Activated CD4-positive, alpha-beta memory T cell treated with anti-CD3 and anti-CD28 coated beads, Interleukin-2, amount 10 ng/mL, durations not matched to agents 7 days and 5 days (primary cell): ENCODE measurements around the gene MRPL55. TPM values are rescaled to one million over a fixed set of nuclear protein-coding genes. Genes with fewer than 3 reads are reported as not detected.

Experiments
- CTCF ChIA-PET: fragments of 350-600 bp; sonication (Branson Sonifier 250); formaldehyde crosslinking; loops from one replicate; lab custom pipeline; 2021; ENCODE audit warnings: antibody characterized with exemption, inconsistent platforms; lab: Charles Lee
- POLR2A ChIA-PET: fragments of 350-600 bp; sonication (Branson Sonifier 250); formaldehyde crosslinking; loops from one replicate; lab custom pipeline; 2021; ENCODE audit warnings: antibody characterized with exemption; lab: Charles Lee
- DNase-seq: peaks from one replicate; pipeline ENCODE4 v3.0.0-alpha.2; 2020
- H3K27ac Mint-ChIP-seq: one replicate; pipeline ENCODE4 v1.8.0; 2021; ENCODE audit warnings: mild to moderate bottlenecking, mixed read lengths
- H3K27me3 Mint-ChIP-seq: one replicate; pipeline ENCODE4 v1.8.0; 2021; ENCODE audit warnings: mixed read lengths
- H3K36me3 Mint-ChIP-seq: one replicate; pipeline ENCODE4 v1.8.0; 2021; ENCODE audit warnings: low read depth, mixed read lengths
- H3K4me1 Mint-ChIP-seq: one replicate; pipeline ENCODE4 v1.8.0; 2021; ENCODE audit warnings: mixed read lengths
- H3K4me3 Mint-ChIP-seq: one replicate; pipeline ENCODE4 v1.8.0; 2021; ENCODE audit warnings: mild to moderate bottlenecking, mixed read lengths
- H3K9me3 Mint-ChIP-seq: one replicate; pipeline ENCODE4 v1.8.0; 2021; ENCODE audit warnings: mixed read lengths
- total RNA-seq, 2 experiments: library from RNA; stranded (reverse); gene quantifications; one replicate each; pipeline ENCODE4 v1.2.3, GENCODE V29; 2021

MRPL55 gene
- total RNA-seq, 2 experiments from 2014 or later: 43.1 to 43.9 TPM

- ChIA-PET POLR2A (interaction anchor here (0.8 kb wide), 1 partner anchor 15 kb away, joined by 3 read pairs; the partner anchor contains the start of gene ARF1), CTCF (interaction anchor here (0.9 kb wide), 1 partner anchor 68 kb away, joined by 3 read pairs; no protein-coding TSS in a partner anchor)
- no peak overlapping the region for H3K4me3 Mint-ChIP-seq
- H3K9me3 Mint-ChIP-seq: no peaks in the 10 kb centered on the region
- no peak overlapping the region for H3K27ac Mint-ChIP-seq
- H3K4me1 Mint-ChIP-seq: no peaks in the 10 kb centered on the region
- no peaks in the 10 kb centered on the region for H3K36me3 Mint-ChIP-seq
- peaks cover 3% of the 10 kb centered on the region for H3K27me3 Mint-ChIP-seq
- no peak for DNase-seq
These were observed 42.0 kb downstream of the MRPL55 start for GRCh38 chr1:228066891-228067654.

- POLR2A ChIA-PET: no interaction called here
- H3K4me1 Mint-ChIP-seq: no peaks in the 10 kb centered on the region
- H3K36me3 Mint-ChIP-seq: no peaks in the 10 kb centered on the region
- no peak overlapping the region for H3K4me3 Mint-ChIP-seq
- no peak for DNase-seq
- no peak overlapping the region for H3K27ac Mint-ChIP-seq
- no peaks in the 10 kb centered on the region for H3K9me3 Mint-ChIP-seq
- H3K27me3 Mint-ChIP-seq: peaks cover 5% of the 10 kb centered on the region
- CTCF ChIA-PET: interaction anchor here (0.9 kb wide), 1 partner anchor 67 kb away, joined by 3 read pairs; no protein-coding TSS in a partner anchor
These were observed 42.7 kb downstream of the MRPL55 start for GRCh38 chr1:228066416-228066815.

GRCh38 chr1:228065543-228066347 lies 43.4 kb downstream of the MRPL55 start:
- Mint-ChIP-seq H3K36me3 (no peaks in the 10 kb centered on the region), H3K4me1 (peaks cover 3% of the 10 kb centered on the region), H3K9me3 (no peaks in the 10 kb centered on the region), H3K27ac (no peak overlapping the region), H3K27me3 (peaks cover 11% of the 10 kb centered on the region), H3K4me3 (no peak overlapping the region)
- POLR2A ChIA-PET: interaction anchor here (2.4 kb wide), 1 partner anchor 16 kb away, joined by 7 read pairs; the partner anchor contains the start of gene ARF1
- DNase-seq: no peak
- CTCF ChIA-PET: interaction anchor here (0.7 to 0.9 kb wide), 2 partner anchors 66 kb away, joined by 3 read pairs; no protein-coding TSS in a partner anchor

- H3K9me3 Mint-ChIP-seq: no peaks in the 10 kb centered on the region
- no peaks in the 10 kb centered on the region for H3K36me3 Mint-ChIP-seq
These were observed 44.2 kb downstream of the MRPL55 start for GRCh38 chr1:228064741-228065542.

GRCh38 chr1:228064296-228064695 lies 44.8 kb downstream of the MRPL55 start:
- H3K4me1 Mint-ChIP-seq: peaks cover 7% of the 10 kb centered on the region
- DNase-seq: no peak
- no peaks in the 10 kb centered on the region for H3K9me3 Mint-ChIP-seq
- no peaks in the 10 kb centered on the region for H3K36me3 Mint-ChIP-seq
- no peak overlapping the region for H3K4me3 Mint-ChIP-seq
- no peak overlapping the region for H3K27ac Mint-ChIP-seq
- ChIA-PET POLR2A (interaction anchor here (2.4 kb wide), 1 partner anchor 18 kb away, joined by 7 read pairs; the partner anchor contains the start of gene ARF1), CTCF (no interaction called here)
- H3K27me3 Mint-ChIP-seq: peaks cover 19% of the 10 kb centered on the region

More at GRCh38 chr1:228064741-228065542, 44.2 kb downstream of the MRPL55 start:
- peaks cover 14% of the 10 kb centered on the region for H3K27me3 Mint-ChIP-seq
- DNase-seq: no peak
- ChIA-PET CTCF (interaction anchor here (0.7 kb wide), 1 partner anchor 65 kb away, joined by 3 read pairs; no protein-coding TSS in a partner anchor), POLR2A (interaction anchor here (2.4 kb wide), 1 partner anchor 17 kb away, joined by 7 read pairs; the partner anchor contains the start of gene ARF1)
- peaks cover 3% of the 10 kb centered on the region for H3K4me1 Mint-ChIP-seq
- H3K4me3 Mint-ChIP-seq: no peak overlapping the region
- no peak overlapping the region for H3K27ac Mint-ChIP-seq

- DNase-seq: no peak
- CTCF ChIA-PET: no interaction called here
- peaks cover 26% of the 10 kb centered on the region for H3K27me3 Mint-ChIP-seq
- no peak overlapping the region for H3K4me3 Mint-ChIP-seq
- no peaks in the 10 kb centered on the region for H3K36me3 Mint-ChIP-seq
- POLR2A ChIA-PET: interaction anchor here (2.4 kb wide), 1 partner anchor 19 kb away, joined by 7 read pairs; the partner anchor contains the start of gene ARF1
- peaks cover 7% of the 10 kb centered on the region for H3K4me1 Mint-ChIP-seq
- H3K9me3 Mint-ChIP-seq: no peaks in the 10 kb centered on the region
- no peak overlapping the region for H3K27ac Mint-ChIP-seq
These were observed 45.6 kb downstream of the MRPL55 start for GRCh38 chr1:228063251-228064191.

- no peaks in the 10 kb centered on the region for H3K9me3 Mint-ChIP-seq
- H3K4me1 Mint-ChIP-seq: peaks cover 9% of the 10 kb centered on the region
- H3K27ac Mint-ChIP-seq: no peak overlapping the region
- ChIA-PET POLR2A (no interaction called here), CTCF (no interaction called here)
- H3K36me3 Mint-ChIP-seq: no peaks in the 10 kb centered on the region
- no peak for DNase-seq
- peaks cover 31% of the 10 kb centered on the region for H3K27me3 Mint-ChIP-seq
- H3K4me3 Mint-ChIP-seq: no peak overlapping the region
These were observed 46.3 kb downstream of the MRPL55 start for GRCh38 chr1:228062812-228063211.

GRCh38 chr1:228062085-228062791 lies 46.9 kb downstream of the MRPL55 start:
- Mint-ChIP-seq H3K4me1 (peaks cover 9% of the 10 kb centered on the region), H3K9me3 (no peaks in the 10 kb centered on the region), H3K36me3 (no peaks in the 10 kb centered on the region), H3K27me3 (peaks cover 34% of the 10 kb centered on the region), H3K27ac (no peak overlapping the region), H3K4me3 (no peak overlapping the region)
- POLR2A ChIA-PET: no interaction called here
- DNase-seq: no peak
- CTCF ChIA-PET: no interaction called here

GRCh38 chr1:228061411-228062084 lies 47.6 kb downstream of the MRPL55 start:
- Mint-ChIP-seq H3K27ac (no peak overlapping the region), H3K4me3 (no peak overlapping the region), H3K36me3 (no peaks in the 10 kb centered on the region), H3K27me3 (peaks cover 37% of the 10 kb centered on the region), H3K4me1 (peaks cover 9% of the 10 kb centered on the region), H3K9me3 (no peaks in the 10 kb centered on the region)
- ChIA-PET POLR2A (interaction anchor here (1.8 kb wide), 1 partner anchor 21 kb away, joined by 7 read pairs; the partner anchor contains the start of gene ARF1), CTCF (no interaction called here)
- DNase-seq: no peak

- no peaks in the 10 kb centered on the region for H3K9me3 Mint-ChIP-seq
- no peaks in the 10 kb centered on the region for H3K36me3 Mint-ChIP-seq
- ChIA-PET POLR2A (interaction anchor here (1.8 kb wide), 1 partner anchor 22 kb away, joined by 7 read pairs; the partner anchor contains the start of gene ARF1), CTCF (no interaction called here)
- H3K27me3 Mint-ChIP-seq: peaks cover 46% of the 10 kb centered on the region
- H3K4me1 Mint-ChIP-seq: peaks cover 9% of the 10 kb centered on the region
- no peak for DNase-seq
- no peak overlapping the region for H3K27ac Mint-ChIP-seq
- H3K4me3 Mint-ChIP-seq: no peak overlapping the region
These were observed 48.5 kb downstream of the MRPL55 start for GRCh38 chr1:228060458-228061190.
